ENCODE data around the gene NVL. TPM values are rescaled to one million over a fixed set of nuclear protein-coding genes. Genes with fewer than 3 reads are reported as not detected.

NVL gene
- total RNA-seq, 4 donors from 2014 or later: 10.0 to 21.9 (median 17.3) TPM

DNA sequence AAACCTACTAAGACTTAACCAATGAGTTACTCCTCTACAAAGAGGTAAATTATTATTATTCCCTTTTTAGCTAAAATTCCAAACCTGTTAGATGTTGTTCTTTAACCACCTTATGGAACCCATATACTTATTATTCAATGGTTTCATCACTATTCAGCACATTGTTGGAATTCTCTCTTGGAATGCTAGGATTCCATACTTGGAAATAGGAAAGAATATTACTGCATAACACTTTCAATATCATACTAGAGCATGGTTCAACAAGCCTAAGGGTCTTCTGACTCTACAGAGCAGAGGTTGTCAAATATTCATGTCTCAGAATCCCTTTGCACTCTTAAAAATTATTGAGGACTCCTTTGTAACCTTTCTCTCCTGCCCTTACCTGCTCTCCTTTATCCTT lies 77.5 kb downstream of the NVL start:
- ATAC-seq (ENCODE audit: low FRiP score) (no peak), DNase-seq (ENCODE audit: low spot score) (no peak)
- TF ChIP-seq, protein P1, sequence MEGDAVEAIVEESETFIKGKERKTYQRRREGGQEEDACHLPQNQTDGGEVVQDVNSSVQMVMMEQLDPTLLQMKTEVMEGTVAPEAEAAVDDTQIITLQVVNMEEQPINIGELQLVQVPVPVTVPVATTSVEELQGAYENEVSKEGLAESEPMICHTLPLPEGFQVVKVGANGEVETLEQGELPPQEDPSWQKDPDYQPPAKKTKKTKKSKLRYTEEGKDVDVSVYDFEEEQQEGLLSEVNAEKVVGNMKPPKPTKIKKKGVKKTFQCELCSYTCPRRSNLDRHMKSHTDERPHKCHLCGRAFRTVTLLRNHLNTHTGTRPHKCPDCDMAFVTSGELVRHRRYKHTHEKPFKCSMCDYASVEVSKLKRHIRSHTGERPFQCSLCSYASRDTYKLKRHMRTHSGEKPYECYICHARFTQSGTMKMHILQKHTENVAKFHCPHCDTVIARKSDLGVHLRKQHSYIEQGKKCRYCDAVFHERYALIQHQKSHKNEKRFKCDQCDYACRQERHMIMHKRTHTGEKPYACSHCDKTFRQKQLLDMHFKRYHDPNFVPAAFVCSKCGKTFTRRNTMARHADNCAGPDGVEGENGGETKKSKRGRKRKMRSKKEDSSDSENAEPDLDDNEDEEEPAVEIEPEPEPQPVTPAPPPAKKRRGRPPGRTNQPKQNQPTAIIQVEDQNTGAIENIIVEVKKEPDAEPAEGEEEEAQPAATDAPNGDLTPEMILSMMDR (IDR thresholded peaks at IDR 0.05): no peak

DNA sequence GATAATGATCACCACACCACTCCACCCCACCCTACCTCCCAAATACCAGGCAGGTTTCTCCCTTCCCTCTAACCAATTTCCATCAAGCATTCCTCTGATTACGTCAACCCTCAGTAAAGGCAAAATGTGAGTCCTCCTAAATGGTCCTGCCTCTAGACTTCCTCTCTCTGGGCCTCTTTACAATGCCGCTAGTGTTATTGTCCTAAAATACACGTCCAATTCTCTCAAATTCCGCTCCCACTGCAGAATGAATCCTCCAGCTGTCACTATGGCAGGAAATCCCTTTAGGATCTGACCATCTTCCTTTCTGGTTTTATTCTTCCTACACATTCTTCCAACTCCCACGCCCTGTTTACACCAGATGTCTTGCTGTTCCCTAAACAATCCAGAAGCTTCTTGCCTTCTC lies 78.2 kb downstream of the NVL start:
- DNase-seq (ENCODE audit: low spot score) (no peak), ATAC-seq (ENCODE audit: low FRiP score) (no peak)
- TF ChIP-seq, protein P1 (IDR thresholded peaks at IDR 0.05): no peak

DNA sequence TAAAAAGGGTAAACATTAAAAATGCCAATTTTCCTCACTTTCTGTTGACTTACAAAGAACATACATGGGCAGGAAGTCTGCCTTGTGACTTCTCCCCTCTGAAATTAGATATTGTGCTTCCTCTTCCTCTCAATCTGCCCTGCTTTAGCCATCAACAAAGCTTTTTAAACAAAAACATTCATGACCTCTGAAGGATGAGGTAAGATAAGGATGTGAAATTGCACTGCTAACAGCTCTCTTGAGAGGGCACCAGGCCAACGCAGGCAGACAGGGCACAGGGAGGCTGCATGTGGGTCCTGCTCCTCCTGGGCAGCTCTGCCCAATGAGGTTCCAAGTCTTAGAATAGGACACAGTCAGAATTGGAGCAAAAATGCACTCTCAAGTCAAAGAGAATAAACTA lies 84.8 kb downstream of the NVL start:
- no peak for ATAC-seq (ENCODE audit: low FRiP score)
- no peak for DNase-seq (ENCODE audit: low spot score)
- TF ChIP-seq, protein P1 (IDR thresholded peaks at IDR 0.05): no peak

DNA sequence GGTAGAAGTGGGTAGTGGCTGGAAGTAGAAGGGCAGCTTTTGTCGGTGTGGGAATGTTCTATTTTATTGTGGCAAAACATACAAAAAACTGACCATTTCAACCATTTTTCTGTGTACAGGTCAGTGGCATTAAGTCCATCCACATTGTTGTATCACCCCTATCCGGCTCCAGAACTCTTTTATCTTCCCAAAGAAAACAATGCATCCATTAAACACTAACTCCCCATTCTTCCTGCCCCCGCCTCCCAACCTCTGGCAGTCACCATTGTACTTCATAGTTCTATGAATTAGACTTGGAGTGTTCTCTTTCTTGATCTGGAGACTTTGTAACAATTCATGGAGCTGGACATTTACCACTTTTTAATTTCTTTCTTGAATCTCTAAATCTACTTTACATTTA lies 91.2 kb downstream of the NVL start:
- ATAC-seq (ENCODE audit: low FRiP score) (no peak), DNase-seq (ENCODE audit: low spot score) (no peak)
- TF ChIP-seq, protein P1 (IDR thresholded peaks at IDR 0.05): no peak

DNA sequence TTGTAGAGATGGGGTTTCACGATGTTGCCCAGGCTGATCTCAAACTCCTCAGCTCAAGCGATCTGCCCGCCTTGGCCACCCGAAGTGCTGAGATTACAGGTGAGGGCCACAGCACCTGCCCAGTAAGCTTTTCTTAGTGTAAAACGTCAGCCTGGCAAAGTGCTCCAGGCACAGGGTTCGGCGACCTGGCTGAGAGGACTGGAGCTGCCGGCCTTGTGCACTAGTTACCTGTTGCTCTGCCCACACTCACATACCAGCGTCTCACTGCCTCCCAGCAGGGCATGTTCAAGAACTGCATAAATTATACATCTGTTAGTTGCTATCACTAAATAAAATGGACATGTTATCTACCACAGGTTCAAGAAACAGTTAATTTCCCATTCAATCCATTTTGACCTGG lies 91.8 kb downstream of the NVL start:
- no peak for ATAC-seq (ENCODE audit: low FRiP score)
- DNase-seq (ENCODE audit: low spot score): no peak
- TF ChIP-seq, protein P1 (IDR thresholded peaks at IDR 0.05): no peak

DNA sequence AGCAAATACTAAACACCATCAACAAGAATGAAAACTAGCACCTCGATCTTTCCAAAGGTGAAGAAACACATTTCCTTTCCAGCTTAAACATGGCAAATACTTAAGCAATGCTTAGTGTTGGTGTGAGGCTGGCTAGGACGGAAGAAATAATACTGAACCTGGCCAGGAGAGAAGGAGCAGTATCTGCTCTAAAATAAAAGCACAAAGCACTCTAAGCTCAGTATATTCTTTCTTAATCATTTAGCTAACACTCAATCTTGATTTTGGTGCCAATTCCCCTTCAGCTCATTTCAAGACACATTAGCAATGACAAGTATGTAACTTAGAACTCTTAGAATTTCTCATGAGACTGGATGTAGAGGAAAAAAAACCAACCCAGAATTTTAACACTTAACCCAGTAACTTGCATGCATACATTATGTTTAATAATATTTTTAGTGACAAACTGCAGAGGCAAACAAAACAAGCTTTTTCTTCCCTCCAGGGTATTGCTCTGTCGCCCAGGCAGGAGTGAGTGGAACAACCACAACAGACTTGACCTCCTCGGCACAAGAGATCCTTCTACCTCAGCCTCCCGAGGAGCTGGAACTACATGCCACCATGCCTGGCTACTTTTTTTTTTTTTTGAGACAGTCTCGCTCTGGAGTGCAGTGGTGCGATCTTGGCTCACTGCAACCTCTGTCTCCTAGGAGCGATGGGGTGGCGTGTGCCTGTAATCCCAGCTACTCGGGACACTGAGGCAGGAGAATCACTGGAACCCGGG lies 92.7 kb downstream of the NVL start:
- TF ChIP-seq, protein P1 (IDR thresholded peaks at IDR 0.05): no peak
- ATAC-seq (ENCODE audit: low FRiP score) (no peak), DNase-seq (ENCODE audit: low spot score) (no peak)

DNA sequence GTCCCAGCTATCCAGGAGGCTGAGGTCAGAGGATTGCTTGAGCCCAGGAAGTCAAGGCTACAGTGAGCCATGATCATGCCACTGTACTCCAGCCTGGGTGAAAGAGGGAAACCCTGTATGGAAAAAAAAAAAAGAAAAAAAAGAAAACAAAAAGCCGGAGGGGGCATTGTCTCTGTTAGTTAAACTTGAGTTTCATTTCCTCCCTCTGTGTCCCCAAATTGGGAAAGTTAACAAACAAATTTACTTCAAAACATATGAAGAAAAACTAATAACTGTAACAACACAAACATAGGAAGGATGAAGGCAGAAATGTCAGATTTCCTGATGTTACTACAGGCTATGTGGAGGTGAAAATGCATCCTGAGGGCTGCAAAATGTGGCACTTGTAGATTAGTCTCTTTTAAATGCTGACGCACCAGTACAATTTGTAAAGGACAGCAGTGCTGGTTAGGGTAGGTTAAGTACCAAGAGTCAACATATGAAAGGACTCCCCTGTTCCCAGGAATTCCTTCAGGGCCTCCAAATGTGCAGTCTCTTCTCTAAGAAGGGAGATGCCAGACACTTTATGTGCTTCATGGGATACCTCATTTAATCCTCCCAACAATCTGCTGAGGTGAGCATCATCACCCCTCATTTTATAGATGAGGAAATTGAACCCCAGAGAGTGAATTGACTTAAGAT lies 94.0 kb downstream of the NVL start:
- TF ChIP-seq, protein P1 (IDR thresholded peaks at IDR 0.05): no peak
- ATAC-seq (ENCODE audit: low FRiP score): no peak
- no peak for DNase-seq (ENCODE audit: low spot score)
